HG03108 (cell line): Measurements from ENCODE around the gene MRGPRF.

Experiments
- ATAC-seq: cut with Tn5 transposase; IDR thresholded peaks from one replicate; pipeline ENCODE4 v1.9.1; 2021; ENCODE audit warnings: moderate library complexity; ENCODE audit not compliant: unreplicated experiment

MRGPRF gene

GRCh38 chr11:69013009-69013951 is at the start of gene MRGPRF:
Gene MRGPRF (minus strand): TSS chr11:69013246. CDS start chr11:69009901, 3,345 bp downstream.
- no peak for ATAC-seq

- no peak for ATAC-seq
These were observed 49.3 kb upstream of the MRGPRF start for GRCh38 chr11:69062169-69062855.

GRCh38 chr11:69061713-69062053 is 48.6 kb upstream of the MRGPRF start:
- ATAC-seq = no peak

- ATAC-seq = no peak
These were observed 48.0 kb upstream of the MRGPRF start for GRCh38 chr11:69060806-69061712.

GRCh38 chr11:69059985-69060384 is 46.9 kb upstream of the MRGPRF start:
- ATAC-seq = no peak

- ATAC-seq = no peak
These were observed 46.4 kb upstream of the MRGPRF start for GRCh38 chr11:69059429-69059828.

GRCh38 chr11:69058511-69059270 is 45.6 kb upstream of the MRGPRF start:
- no peak for ATAC-seq

- no peak for ATAC-seq
These were observed 44.8 kb upstream of the MRGPRF start for GRCh38 chr11:69057801-69058200.

- ATAC-seq = no peak
These were observed 44.2 kb upstream of the MRGPRF start for GRCh38 chr11:69057236-69057635.

- peak; percentile 87 for ATAC-seq
These were observed 42.8 kb upstream of the MRGPRF start for GRCh38 chr11:69055598-69056516.

GRCh38 chr11:69055212-69055586 is 42.2 kb upstream of the MRGPRF start:
- ATAC-seq = no peak

- ATAC-seq = no peak
These were observed 41.6 kb upstream of the MRGPRF start for GRCh38 chr11:69054397-69055211.

GRCh38 chr11:69053546-69054396 is 40.7 kb upstream of the MRGPRF start:
- ATAC-seq = no peak

- ATAC-seq = no peak
These were observed 40.1 kb upstream of the MRGPRF start for GRCh38 chr11:69053169-69053477.

- ATAC-seq = no peak
These were observed 39.5 kb upstream of the MRGPRF start for GRCh38 chr11:69052343-69053168.

- ATAC-seq = no peak
These were observed 38.6 kb upstream of the MRGPRF start for GRCh38 chr11:69051381-69052342.
